Measurements from ENCODE around the gene ITPKC.

ITPKC gene

GRCh38 chr19:40701758-40702157, 15.2 kb upstream of the ITPKC start:
- CTCF ChIA-PET: interaction anchor here (0.9 to 1.3 kb wide), 3 partner anchors 14 to 67 kb away, joined by 3 to 4 read pairs (median 3); no protein-coding TSS in a partner anchor
- TF ChIP-seq, protein P1, sequence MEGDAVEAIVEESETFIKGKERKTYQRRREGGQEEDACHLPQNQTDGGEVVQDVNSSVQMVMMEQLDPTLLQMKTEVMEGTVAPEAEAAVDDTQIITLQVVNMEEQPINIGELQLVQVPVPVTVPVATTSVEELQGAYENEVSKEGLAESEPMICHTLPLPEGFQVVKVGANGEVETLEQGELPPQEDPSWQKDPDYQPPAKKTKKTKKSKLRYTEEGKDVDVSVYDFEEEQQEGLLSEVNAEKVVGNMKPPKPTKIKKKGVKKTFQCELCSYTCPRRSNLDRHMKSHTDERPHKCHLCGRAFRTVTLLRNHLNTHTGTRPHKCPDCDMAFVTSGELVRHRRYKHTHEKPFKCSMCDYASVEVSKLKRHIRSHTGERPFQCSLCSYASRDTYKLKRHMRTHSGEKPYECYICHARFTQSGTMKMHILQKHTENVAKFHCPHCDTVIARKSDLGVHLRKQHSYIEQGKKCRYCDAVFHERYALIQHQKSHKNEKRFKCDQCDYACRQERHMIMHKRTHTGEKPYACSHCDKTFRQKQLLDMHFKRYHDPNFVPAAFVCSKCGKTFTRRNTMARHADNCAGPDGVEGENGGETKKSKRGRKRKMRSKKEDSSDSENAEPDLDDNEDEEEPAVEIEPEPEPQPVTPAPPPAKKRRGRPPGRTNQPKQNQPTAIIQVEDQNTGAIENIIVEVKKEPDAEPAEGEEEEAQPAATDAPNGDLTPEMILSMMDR (IDR thresholded peaks at IDR 0.05; ENCODE audit: control extremely low read depth, extremely low read depth, low read depth, missing control alignments): no peak
- POLR2A ChIA-PET: no interaction called here
- DNase-seq (ENCODE audit: extremely low spot score): no peak

DNA sequence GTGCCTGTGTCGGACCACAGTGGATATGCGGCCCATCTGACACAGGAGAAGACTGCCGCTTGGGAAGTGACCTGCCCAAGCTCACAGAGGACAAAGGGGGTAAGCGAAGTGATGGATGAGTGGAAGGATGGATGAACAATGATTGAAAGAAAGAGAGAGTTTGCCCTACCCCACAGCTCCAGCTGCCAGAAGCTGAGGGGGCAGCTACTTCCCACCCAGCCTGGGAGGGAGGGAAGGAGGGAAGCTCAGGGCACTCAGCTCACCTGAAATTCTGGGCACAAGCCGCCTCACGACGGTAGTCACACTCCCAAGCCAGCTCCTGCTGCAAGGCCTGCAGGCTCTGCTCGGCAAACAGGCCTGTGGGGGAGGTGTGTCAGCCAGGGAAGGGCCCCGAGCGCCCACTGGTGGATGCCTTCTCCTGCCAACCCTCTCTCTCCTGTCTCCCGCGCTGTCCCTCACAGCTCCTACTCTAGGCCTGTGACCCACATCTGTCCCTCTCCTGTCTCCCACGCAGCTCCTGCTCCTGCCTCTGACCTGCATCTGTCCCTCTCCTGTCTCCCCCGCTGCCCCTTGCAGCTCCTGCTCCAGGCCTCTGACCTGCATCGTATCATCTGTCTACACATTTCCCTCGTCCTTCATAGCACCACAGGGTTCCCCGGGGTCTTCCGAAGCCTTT, 14.4 kb upstream of the ITPKC start:
- ChIA-PET POLR2A (no interaction called here), CTCF (interaction anchor here (0.9 to 1.5 kb wide), 4 partner anchors 14 to 67 kb away, joined by 3 to 4 read pairs (median 3); partner anchors contain the start of gene COQ8B)
- TF ChIP-seq, protein P1 (IDR thresholded peaks at IDR 0.05; ENCODE audit: control extremely low read depth, extremely low read depth, low read depth, missing control alignments): no peak
- DNase-seq (ENCODE audit: extremely low spot score): no peak

- ChIA-PET CTCF (interaction anchor here (1.2 to 1.7 kb wide), 4 partner anchors 13 to 68 kb away, joined by 3 to 5 read pairs (median 4); partner anchors contain the start of gene COQ8B), POLR2A (interaction anchor here (1.5 kb wide), 1 partner anchor 12 kb away, joined by 6 read pairs; no protein-coding TSS in a partner anchor)
- no peak for DNase-seq (ENCODE audit: extremely low spot score)
- TF ChIP-seq, protein P1 (IDR thresholded peaks at IDR 0.05; ENCODE audit: control extremely low read depth, extremely low read depth, low read depth, missing control alignments): no peak
These were observed 13.7 kb upstream of the ITPKC start for GRCh38 chr19:40703029-40703755.

DNA sequence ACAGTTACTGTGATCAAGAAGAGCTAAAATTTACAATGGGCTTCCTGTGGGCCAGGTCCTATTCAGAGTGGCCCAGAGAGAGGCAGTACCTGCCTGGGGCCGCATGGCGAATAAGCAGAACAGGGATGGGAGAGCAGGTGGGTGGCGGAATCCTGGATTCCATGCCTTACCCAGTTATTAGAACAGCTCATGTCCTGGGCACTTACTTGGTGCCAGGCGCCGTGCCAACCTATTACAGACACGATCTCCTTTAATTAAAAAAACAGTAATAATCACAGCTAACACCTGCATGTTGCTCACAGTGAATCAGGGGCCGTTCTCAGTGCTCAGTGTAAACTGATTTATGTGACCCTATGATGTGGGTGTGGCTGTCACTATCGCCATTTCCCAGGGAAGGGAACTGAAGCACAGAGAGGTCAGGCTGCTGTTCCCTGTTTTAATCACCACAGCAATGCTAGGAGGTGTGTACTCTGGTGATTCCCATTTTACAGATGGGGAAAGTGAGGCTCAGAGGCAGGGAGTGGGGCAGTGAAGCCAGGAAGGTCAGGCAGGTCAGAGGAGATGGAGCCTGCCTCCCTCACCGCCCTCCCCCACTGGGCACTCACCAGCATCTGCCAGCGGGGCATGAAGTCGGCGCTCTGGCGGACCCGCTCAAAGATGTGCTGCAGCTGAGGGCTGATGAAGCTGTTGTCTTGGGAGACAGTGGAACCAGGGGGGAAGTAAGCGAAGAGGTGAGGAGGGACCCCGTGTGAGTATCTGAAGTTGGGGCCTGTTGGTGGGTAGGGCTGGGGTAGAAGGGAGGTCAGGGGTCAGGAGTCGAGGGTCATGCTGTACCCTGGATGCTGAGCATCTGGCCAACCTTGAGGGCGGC, 12.2 kb upstream of the ITPKC start:
- ChIA-PET POLR2A (interaction anchor here (1.5 kb wide), 1 partner anchor 14 kb away, joined by 6 read pairs; no protein-coding TSS in a partner anchor), CTCF (interaction anchor here (0.7 to 1.7 kb wide), 2 partner anchors 41 to 240 kb away, joined by 3 to 5 read pairs; no protein-coding TSS in a partner anchor)

DNA sequence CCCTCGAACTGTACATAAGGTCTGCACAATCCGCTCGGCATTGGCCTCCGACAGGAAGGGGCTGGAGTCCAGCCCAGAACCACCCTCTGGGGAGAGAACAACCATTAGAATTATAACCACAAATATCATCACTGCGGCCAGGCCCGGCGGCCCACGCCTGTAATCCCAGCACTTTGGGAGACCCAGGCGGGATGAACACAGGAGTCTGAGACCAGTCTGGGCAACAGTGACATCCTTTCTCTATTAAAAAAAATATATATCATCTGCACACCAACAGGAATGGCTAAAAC, 11.6 kb upstream of the ITPKC start:
- ChIA-PET POLR2A (no interaction called here), CTCF (no interaction called here)
- TF ChIP-seq, protein P1 (IDR thresholded peaks at IDR 0.05; ENCODE audit: control extremely low read depth, extremely low read depth, low read depth, missing control alignments): no peak
- DNase-seq (ENCODE audit: extremely low spot score): no peak

More for the DNA sequence above, 12.2 kb upstream of the ITPKC start:
- no peak for DNase-seq (ENCODE audit: extremely low spot score)
- TF ChIP-seq, protein P1 (IDR thresholded peaks at IDR 0.05; ENCODE audit: control extremely low read depth, extremely low read depth, low read depth, missing control alignments): no peak

All from GM10248 (cell line).